SH-SY5Y (cell line): ENCODE measurements around the gene SCN5A.

ENCODE experiments used
- GATA2 ChIP-seq: IDR thresholded peaks from 2 replicates; pipeline ENCODE4 v1.6.1; 2011; ENCODE audit warnings: mild to moderate bottlenecking, low read depth, low read length
- GATA3 ChIP-seq: IDR thresholded peaks from 2 replicates; pipeline ENCODE4 v1.6.1; 2011; ENCODE audit warnings: low read depth, mild to moderate bottlenecking, low read length, moderate library complexity

Gene SCN5A

DNA sequence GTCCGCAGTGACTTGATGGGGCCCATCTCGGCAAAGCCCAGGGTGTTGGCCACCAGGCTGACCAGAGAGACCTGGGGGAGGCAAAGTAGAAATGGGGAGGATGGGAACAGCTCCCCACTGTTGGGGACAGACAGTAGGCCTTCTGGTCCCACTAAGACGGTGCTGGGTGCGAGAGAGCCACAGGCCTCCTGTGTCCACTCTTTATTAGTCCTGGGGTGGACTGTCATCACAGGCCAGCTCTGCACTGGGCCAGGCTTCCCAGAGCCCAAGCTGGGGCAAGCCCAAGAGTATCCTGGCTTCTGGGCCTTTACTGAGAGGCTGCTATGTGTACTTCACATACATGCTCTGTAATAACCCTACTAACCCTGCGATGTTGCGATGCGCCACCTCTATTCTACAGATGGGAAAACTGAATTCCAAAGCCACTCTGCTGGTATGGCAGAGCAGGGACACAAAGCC is 87.0 kb downstream of the SCN5A start:
- TF ChIP-seq GATA2 (no peak), GATA3 (no peak)

- TF ChIP-seq GATA2 (no peak), GATA3 (no peak)
Measured at GRCh38 chr3:38561746-38562466, 87.6 kb downstream of the SCN5A start.

GRCh38 chr3:38560996-38561717 is 88.3 kb downstream of the SCN5A start:
- TF ChIP-seq GATA3, result no peak
- TF ChIP-seq GATA2, result no peak

DNA sequence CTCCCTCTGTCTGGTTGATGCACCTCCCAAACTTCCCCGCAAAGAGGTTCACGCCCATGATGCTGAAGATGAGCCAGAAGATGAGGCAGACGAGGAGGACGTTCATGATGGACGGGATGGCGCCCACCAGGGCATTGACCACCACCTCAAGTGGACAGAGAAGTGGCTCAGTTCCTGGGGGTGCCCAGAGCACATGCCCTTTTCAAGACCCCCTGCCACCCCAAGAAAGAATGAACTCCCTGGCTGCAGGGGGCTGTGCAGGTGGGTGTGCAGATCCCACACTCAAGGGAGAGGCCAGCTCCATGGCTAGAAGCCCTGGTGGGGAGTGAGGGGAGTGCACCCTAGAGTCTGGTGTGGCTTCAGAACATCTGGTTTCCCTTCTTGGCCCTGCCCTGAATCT is 89.2 kb downstream of the SCN5A start:
- TF ChIP-seq GATA3, result no peak
- no peak for TF ChIP-seq GATA2

DNA sequence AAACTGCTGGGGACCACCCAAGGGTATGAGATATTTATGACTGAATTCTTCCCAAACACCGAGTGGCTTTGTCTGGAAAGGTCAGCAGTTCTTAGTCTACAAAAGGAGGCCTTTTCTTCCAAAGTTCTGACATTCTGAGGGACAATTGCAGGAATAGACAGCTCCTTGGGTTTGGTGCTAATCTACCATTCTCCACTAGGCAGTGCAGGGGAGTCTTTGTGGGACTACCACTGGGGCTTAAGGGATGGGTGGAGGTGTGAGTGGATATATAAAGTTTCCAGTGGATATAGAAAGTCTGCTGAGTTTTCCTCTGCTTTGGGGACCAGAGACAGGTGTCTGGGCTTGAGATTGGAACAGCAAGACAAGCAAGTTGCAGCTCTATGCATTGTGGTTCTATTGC is 90.6 kb downstream of the SCN5A start:
- TF ChIP-seq GATA2, result no peak
- no peak for TF ChIP-seq GATA3

- no peak for TF ChIP-seq GATA3
- TF ChIP-seq GATA2, result no peak
Measured at GRCh38 chr3:38556640-38557358, 92.7 kb downstream of the SCN5A start.

DNA sequence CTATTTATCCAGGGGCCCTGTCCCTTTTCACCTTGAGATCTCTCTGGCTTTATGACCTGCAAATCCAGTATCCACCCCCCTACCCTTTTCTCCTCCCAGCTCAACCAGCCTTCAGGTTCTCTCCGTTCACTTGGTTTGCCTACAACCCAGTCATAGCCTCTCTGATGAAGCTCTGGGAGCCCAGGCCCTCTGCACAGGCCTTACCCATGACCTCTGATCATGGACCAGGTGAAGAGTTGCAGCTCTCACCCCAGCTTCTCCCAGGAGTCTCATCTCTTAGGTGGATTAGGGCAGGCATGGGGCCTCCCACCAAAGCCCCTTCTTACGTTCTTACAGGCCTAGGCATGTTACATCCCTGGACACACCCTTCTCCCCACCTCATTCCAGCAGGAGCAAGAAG is 93.6 kb downstream of the SCN5A start:
- TF ChIP-seq GATA3 (no peak), GATA2 (no peak)

GRCh38 chr3:38555149-38555840 is 94.2 kb downstream of the SCN5A start:
- TF ChIP-seq GATA3 (no peak), GATA2 (no peak)

GRCh38 chr3:38554127-38554827 is 95.2 kb downstream of the SCN5A start:
- TF ChIP-seq GATA2 (no peak), GATA3 (no peak)

GRCh38 chr3:38553071-38553470 is 96.4 kb downstream of the SCN5A start:
- TF ChIP-seq GATA2 (no peak), GATA3 (no peak)

DNA sequence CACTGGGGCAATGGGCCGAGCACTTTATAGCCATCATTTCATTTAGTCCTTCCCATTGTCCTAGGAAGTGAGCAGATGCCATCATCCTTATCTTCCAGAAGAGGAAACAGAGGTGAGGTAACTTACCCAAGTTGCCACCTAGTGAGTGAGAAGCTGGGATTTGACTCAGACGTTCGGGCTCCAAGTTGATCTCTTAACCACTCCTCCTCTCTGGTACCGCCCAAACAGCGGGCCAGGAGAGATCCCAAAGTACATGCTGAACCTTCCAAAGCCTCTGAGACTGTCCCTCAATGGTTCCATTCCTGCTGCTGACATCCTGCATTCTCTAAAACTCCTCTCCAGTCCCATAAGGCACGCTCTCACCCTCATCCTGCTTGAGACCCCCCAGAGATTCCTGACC is 97.1 kb downstream of the SCN5A start:
- TF ChIP-seq GATA2 (no peak), GATA3 (no peak)

- no peak for TF ChIP-seq GATA3
- TF ChIP-seq GATA2, result no peak
Measured at GRCh38 chr3:38551026-38551832, 98.3 kb downstream of the SCN5A start.

DNA sequence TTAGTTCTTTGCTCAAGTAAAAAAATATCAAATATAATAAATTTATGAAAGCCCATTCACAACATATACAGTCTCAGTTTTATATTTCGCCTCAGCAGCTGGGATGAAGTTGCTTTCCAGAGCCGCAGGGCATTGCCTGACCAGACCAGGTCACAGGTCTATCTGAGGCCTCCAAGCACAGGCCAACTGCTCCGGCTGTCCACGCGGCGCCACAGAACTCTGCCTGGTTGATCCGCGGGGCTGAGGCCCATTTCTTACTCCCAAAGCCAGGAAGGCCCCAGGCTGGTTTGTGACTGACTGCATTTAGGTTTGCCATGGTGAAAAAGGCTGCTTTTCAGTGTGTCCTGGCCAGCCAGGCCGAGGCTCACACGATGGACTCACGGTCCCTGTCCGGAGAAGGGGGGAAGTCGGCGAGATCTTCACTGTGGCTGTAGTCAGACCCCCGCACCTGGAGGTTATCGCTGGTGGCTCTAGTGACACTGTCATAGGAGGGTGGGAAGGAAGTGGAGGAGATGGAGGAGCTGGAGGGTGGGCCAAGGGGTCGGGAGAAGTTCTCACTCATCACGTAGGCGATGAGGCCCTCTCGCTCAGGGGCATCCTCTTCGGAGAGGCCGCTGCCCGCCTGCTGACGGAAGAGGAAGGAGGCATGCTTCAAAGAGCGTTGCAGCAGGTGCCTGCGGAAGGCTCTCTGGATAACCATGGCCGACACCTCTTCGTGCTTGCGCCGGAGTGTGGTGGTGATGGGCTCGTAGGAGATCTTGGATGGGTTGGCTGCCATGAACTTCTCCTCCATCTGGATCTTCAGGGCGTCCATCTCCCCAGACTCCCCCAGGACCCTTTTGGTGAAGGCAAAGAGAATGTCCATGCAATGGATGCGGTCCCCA is 99.3 kb downstream of the SCN5A start:
- TF ChIP-seq GATA3 (no peak), GATA2 (no peak)
